ENCODE measurements around the gene PTPRU. TPM values are rescaled to one million over a fixed set of nuclear protein-coding genes. Genes with fewer than 3 reads are reported as not detected.

The PTPRU gene
- total RNA-seq, 1 donor from 2014 or later, result 15.3 TPM

DNA sequence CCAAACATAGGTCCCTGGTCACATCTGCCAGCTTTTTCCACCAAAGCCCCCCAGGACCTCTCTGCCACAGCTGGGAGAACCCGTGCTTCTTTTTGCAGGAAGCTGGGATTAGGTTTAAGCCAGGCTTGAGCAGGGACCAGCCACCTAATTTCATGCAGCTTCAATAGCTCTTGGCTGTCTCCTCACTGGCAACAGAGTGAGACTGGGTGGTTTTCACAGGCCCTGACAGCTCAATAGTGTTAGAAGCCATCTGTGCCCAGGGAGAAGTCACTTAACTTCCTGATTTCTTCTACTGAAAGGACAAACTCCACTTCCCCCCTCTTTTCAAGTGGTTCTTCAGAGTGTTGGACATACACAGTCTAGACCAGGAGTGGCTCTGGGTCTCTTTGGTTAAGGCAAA lies 34.3 kb upstream of the PTPRU start:
- intact Hi-C loops (cut with micrococcal nuclease), result loop anchor here (5.0 kb wide), 1 partner anchor 320 kb away; no protein-coding TSS in a partner anchor

DNA sequence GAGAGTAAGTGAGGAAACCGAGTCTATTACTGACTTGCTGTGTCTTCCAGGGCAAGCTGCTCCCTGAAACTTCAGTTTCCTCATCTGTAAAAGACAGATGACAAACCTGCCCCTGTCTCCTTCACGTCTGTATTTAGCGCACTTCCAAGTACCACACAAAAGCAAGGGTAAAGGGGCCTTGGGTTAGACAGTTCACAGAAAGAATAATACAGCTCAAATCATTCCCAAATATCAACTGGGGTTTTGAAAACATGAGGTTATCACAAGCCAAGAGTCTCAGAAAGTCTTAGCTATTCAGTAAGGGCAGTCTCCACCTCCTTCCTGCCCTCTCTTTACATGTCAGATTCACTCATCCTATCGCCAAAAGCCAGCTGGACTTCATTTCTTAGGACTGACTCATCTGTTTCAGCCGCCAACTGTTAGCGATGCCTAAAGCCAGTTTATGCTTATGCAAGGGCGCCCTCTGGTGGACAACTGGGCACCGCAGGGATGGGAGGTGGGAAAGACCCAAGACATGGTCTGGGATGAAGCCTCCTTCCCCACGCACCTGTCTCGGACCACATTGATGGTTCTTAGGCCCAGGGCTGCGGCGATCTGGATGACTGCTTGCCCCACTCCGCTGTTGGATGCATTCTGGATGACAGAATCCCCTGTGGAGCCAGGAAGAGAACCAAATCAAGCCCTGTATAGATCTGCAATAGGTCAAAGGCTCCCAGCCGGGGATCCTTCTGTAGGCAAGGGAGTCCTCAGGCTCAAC lies 33.6 kb upstream of the PTPRU start:
- intact Hi-C loops (cut with micrococcal nuclease), result loop anchor here (5.0 kb wide), 1 partner anchor 320 kb away; no protein-coding TSS in a partner anchor
- peak; percentile 92 for DNase-seq

More for the DNA sequence above, 34.3 kb upstream of the PTPRU start:
- DNase-seq, result no peak
- H3K27ac ChIP-seq (replicated peaks), result peak overlapping the region; percentile 83
- peaks cover 10% of the 10 kb centered on the region for H3K4me1 ChIP-seq
- H3K4me3 ChIP-seq, result no peak overlapping the region
- TF ChIP-seq, protein P1, sequence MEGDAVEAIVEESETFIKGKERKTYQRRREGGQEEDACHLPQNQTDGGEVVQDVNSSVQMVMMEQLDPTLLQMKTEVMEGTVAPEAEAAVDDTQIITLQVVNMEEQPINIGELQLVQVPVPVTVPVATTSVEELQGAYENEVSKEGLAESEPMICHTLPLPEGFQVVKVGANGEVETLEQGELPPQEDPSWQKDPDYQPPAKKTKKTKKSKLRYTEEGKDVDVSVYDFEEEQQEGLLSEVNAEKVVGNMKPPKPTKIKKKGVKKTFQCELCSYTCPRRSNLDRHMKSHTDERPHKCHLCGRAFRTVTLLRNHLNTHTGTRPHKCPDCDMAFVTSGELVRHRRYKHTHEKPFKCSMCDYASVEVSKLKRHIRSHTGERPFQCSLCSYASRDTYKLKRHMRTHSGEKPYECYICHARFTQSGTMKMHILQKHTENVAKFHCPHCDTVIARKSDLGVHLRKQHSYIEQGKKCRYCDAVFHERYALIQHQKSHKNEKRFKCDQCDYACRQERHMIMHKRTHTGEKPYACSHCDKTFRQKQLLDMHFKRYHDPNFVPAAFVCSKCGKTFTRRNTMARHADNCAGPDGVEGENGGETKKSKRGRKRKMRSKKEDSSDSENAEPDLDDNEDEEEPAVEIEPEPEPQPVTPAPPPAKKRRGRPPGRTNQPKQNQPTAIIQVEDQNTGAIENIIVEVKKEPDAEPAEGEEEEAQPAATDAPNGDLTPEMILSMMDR (IDR thresholded peaks at IDR 0.05; ENCODE audit: borderline replicate concordance), result no peak
- H3K9me3 ChIP-seq (replicated peaks), result no peaks in the 10 kb centered on the region
- peaks cover 72% of the 10 kb centered on the region for H3K36me3 ChIP-seq
- no peaks in the 10 kb centered on the region for H3K27me3 ChIP-seq (ENCODE audit: low read depth)

DNA sequence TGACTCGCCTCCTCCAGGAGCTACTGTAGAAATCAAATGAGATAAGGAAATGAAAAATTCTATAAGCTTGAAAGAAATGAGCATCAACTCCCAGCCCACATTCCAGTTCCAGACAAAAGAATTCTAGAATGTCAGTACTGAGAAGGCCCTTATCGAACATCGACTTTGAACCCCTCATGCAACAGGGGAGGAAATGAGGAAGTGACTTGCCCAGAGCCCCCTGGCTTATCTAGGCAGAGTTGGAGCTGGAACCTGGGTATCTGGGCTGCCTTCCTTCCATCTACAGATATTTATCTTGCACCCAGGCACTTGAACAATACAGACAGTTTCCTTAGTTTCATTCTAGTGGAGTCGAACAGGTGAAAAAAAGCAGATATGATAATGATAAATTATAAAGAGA lies 27.9 kb upstream of the PTPRU start:
- intact Hi-C loops (cut with micrococcal nuclease), result loop anchor here (5.0 kb wide), 1 partner anchor 171 kb away; no protein-coding TSS in a partner anchor
- no peak for DNase-seq
- Histone ChIP-seq H3K4me3 (no peak overlapping the region), H3K4me1 (peaks cover 15% of the 10 kb centered on the region), H3K36me3 (peaks cover 58% of the 10 kb centered on the region), H3K27ac (replicated peaks) (no peak overlapping the region), H3K27me3 (ENCODE audit: low read depth) (no peaks in the 10 kb centered on the region), H3K9me3 (replicated peaks) (no peaks in the 10 kb centered on the region)
- TF ChIP-seq, protein P1 (IDR thresholded peaks at IDR 0.05; ENCODE audit: borderline replicate concordance), result no peak

More for the DNA sequence above, 33.6 kb upstream of the PTPRU start:
- no peaks in the 10 kb centered on the region for H3K27me3 ChIP-seq (ENCODE audit: low read depth)
- H3K36me3 ChIP-seq, result peaks cover 72% of the 10 kb centered on the region
- no peak overlapping the region for H3K4me3 ChIP-seq
- H3K9me3 ChIP-seq (replicated peaks), result no peaks in the 10 kb centered on the region
- peaks cover 13% of the 10 kb centered on the region for H3K4me1 ChIP-seq
- TF ChIP-seq, protein P1 (IDR thresholded peaks at IDR 0.05; ENCODE audit: borderline replicate concordance), result peak; percentile 98
- H3K27ac ChIP-seq (replicated peaks), result peak overlapping the region; percentile 83

DNA sequence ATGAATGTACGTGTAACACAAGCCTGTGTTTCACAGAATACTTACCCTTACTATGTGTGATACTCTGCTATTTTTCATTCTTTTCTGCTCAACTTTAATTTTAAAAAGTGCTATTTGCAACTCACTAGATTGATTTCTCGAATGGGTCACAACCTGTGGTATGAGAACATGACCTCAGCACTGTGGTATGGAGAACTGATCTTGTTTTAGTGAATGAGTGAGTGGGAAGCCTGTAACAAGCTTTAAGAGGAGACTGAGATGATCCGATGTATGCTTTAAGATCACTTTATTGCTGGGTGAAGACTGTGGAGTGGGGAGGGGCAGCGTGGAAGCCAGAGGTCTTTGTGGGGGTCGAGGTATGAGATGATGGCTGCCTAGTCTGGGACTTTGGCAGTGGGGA lies 27.1 kb upstream of the PTPRU start:
- no peak for DNase-seq
- Histone ChIP-seq H3K27me3 (ENCODE audit: low read depth) (no peaks in the 10 kb centered on the region), H3K27ac (replicated peaks) (no peak overlapping the region), H3K9me3 (replicated peaks) (no peaks in the 10 kb centered on the region), H3K36me3 (peaks cover 58% of the 10 kb centered on the region), H3K4me3 (no peak overlapping the region), H3K4me1 (peaks cover 15% of the 10 kb centered on the region)
- TF ChIP-seq, protein P1 (IDR thresholded peaks at IDR 0.05; ENCODE audit: borderline replicate concordance), result no peak
- intact Hi-C loops (cut with micrococcal nuclease), result loop anchor here (5.0 kb wide), 1 partner anchor 172 kb away; no protein-coding TSS in a partner anchor

DNA sequence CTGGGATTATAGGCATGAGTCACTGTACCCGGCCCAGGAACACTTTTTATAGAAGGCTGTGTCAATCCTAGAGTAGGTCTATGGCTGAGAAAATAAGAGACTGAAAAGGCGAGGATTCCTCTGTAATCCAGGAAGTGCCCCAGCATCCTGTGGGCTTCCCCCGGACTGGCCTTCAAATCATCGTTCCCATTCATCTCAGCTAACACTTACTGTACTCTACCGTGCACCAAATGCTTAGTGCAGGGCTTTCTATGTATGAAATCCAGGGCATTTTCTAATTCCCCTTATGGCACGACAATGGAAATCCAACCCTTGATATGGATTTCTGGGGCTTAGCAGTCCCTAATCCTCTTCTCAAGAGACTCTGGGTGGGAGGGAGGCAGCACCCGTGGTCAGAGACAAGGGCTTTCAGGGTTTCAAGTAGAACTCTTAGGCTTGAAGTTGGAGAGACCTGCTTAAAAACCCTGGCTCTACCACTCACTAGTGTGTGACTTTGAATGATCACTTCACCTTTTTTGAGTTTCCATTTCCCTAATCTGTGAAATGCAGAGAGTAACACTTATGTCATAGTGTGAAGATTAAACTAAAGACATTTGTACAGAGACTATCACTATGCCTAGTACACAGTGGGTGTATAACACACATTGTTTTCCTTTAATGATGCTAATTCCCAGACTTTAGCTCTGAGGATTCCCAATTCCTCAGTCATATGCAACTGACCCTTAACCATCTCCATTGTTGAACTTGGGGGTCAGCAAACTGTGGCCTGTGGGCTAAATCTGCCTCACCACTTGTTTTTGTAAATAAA lies 25.8 kb upstream of the PTPRU start:
- no peaks in the 10 kb centered on the region for H3K9me3 ChIP-seq (replicated peaks)
- TF ChIP-seq, protein P1 (IDR thresholded peaks at IDR 0.05; ENCODE audit: borderline replicate concordance), result no peak
- H3K36me3 ChIP-seq, result peaks cover 58% of the 10 kb centered on the region
- H3K27ac ChIP-seq (replicated peaks), result no peak overlapping the region
- no peak for DNase-seq
- intact Hi-C loops (cut with micrococcal nuclease), result no loop called here
- H3K27me3 ChIP-seq (ENCODE audit: low read depth), result no peaks in the 10 kb centered on the region
- no peak overlapping the region for H3K4me3 ChIP-seq
- peaks cover 15% of the 10 kb centered on the region for H3K4me1 ChIP-seq
